ENCODE data around the gene PLSCR1.

PLSCR1 gene

GRCh38 chr3:146581080-146581601 lies 36.7 kb upstream of the PLSCR1 start:
- ChIA-PET CTCF (interaction anchor here (0.9 to 1.9 kb wide), 4 partner anchors 10 to 516 kb away, joined by 3 to 5 read pairs (median 4); no protein-coding TSS in a partner anchor), POLR2A (no interaction called here)
- DNase-seq, result no peak
- H3K4me3 ChIP-seq (ENCODE audit: control insufficient read depth in 1 of 7, extremely low read depth in 1 of 7, insufficient read depth in 4 of 7, low read depth in 2 of 7, low read length in 6 of 7), result no peak overlapping the region
- H3K36me3 ChIP-seq (ENCODE audit: control insufficient read depth in 4 of 4, insufficient read depth in 4 of 4, low read length in 3 of 4), result no peaks in the 10 kb centered on the region
- peaks cover 0 to 7% (median 2%) of the 10 kb centered on the region in 5 experiments for H3K9me3 ChIP-seq (ENCODE audit: control extremely low read depth in 1 of 5, control insufficient read depth in 4 of 5, insufficient read depth in 2 of 5, low read depth in 1 of 5, low read length in 4 of 5)
- WGBS (ENCODE audit: insufficient coverage), result no CpG with 5 or more reads among the region's 1 CpG
- no peaks in the 10 kb centered on the region for H3K27me3 ChIP-seq (replicated peaks in 2 of 5; ENCODE audit: control insufficient read depth in 4 of 5, insufficient read depth in 5 of 5, low read length in 4 of 5)
- no peak overlapping the region for H3K27ac ChIP-seq (ENCODE audit: insufficient read depth in 1 of 2, low read depth in 1 of 2, low read length in 2 of 2, poor library complexity in 1 of 2, severe bottlenecking in 2 of 2)
- no peaks in the 10 kb centered on the region for H3K4me1 ChIP-seq (ENCODE audit: control extremely low read depth in 1 of 4, control insufficient read depth in 4 of 4, insufficient read depth in 4 of 4, low read length in 3 of 4)

DNA sequence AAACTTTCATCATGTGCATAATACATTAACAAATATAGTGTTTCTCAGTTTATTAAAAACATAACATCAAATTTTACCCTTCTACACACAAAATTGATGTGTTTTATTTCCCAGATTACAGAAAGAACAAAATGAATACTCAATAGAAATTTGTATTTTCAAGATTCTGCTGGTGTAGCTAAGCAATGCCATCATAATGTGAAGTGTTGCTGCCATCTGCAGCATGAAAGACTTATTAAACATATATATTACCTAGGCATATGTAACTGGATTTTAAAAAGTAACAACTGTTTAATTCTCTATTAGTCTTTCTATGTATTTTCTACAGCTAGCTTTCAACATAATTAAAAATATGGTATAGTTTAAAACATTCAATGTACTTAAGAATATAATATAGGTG lies 33.3 kb upstream of the PLSCR1 start:
- Histone ChIP-seq H3K36me3 (ENCODE audit: control insufficient read depth in 4 of 4, insufficient read depth in 4 of 4, low read length in 3 of 4) (no peaks in the 10 kb centered on the region), H3K4me3 (ENCODE audit: control insufficient read depth in 1 of 7, extremely low read depth in 1 of 7, insufficient read depth in 4 of 7, low read depth in 2 of 7, low read length in 6 of 7) (no peak overlapping the region), H3K4me1 (ENCODE audit: control extremely low read depth in 1 of 4, control insufficient read depth in 4 of 4, insufficient read depth in 4 of 4, low read length in 3 of 4) (no peaks in the 10 kb centered on the region), H3K27ac (ENCODE audit: insufficient read depth in 1 of 2, low read depth in 1 of 2, low read length in 2 of 2, poor library complexity in 1 of 2, severe bottlenecking in 2 of 2) (no peak overlapping the region), H3K27me3 (replicated peaks in 2 of 5; ENCODE audit: control insufficient read depth in 4 of 5, insufficient read depth in 5 of 5, low read length in 4 of 5) (no peaks in the 10 kb centered on the region), H3K9me3 (ENCODE audit: control extremely low read depth in 1 of 5, control insufficient read depth in 4 of 5, insufficient read depth in 2 of 5, low read depth in 1 of 5, low read length in 4 of 5) (peaks cover 0 to 4% (median 0%) of the 10 kb centered on the region in 5 experiments)
- CTCF ChIA-PET, result interaction anchor here (0.5 to 2.1 kb wide), 16 partner anchors 9 to 517 kb away, joined by 3 to 14 read pairs (median 4); partner anchors contain the start of gene PLSCR1
- POLR2A ChIA-PET, result no interaction called here
- peak; percentile 54 to 83 (median 77) for DNase-seq

DNA sequence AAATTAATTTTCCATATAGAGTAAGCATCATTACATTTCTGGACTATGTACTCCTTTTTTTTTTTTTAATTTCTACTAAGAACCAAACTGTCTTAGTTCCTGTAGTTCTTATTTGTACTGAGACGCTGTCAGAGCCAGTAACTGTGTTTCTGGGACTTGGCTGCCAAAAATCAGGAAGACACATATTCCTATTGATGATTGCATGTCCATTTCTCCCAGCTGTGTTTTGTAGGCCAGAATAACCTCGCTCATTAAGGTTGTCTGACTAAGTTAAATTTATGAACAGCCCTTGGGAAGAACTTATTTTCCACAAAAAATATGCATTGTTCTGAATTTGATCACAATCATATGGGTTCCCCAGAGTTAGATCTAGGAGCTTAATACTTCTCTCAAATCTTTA lies 31.2 kb upstream of the PLSCR1 start:
- Histone ChIP-seq H3K4me1 (ENCODE audit: control extremely low read depth in 1 of 4, control insufficient read depth in 4 of 4, insufficient read depth in 4 of 4, low read length in 3 of 4) (no peaks in the 10 kb centered on the region), H3K4me3 (ENCODE audit: control insufficient read depth in 1 of 7, extremely low read depth in 1 of 7, insufficient read depth in 4 of 7, low read depth in 2 of 7, low read length in 6 of 7) (no peak overlapping the region), H3K27ac (ENCODE audit: insufficient read depth in 1 of 2, low read depth in 1 of 2, low read length in 2 of 2, poor library complexity in 1 of 2, severe bottlenecking in 2 of 2) (no peak overlapping the region), H3K36me3 (ENCODE audit: control insufficient read depth in 4 of 4, insufficient read depth in 4 of 4, low read length in 3 of 4) (no peaks in the 10 kb centered on the region), H3K9me3 (ENCODE audit: control extremely low read depth in 1 of 5, control insufficient read depth in 4 of 5, insufficient read depth in 2 of 5, low read depth in 1 of 5, low read length in 4 of 5) (no peaks in the 10 kb centered on the region), H3K27me3 (replicated peaks in 2 of 5; ENCODE audit: control insufficient read depth in 4 of 5, insufficient read depth in 5 of 5, low read length in 4 of 5) (no peaks in the 10 kb centered on the region)
- no peak for DNase-seq
- CTCF ChIA-PET, result interaction anchor here (0.8 to 1.1 kb wide), 3 partner anchors 14 to 390 kb away, joined by 3 to 4 read pairs (median 3); no protein-coding TSS in a partner anchor
- POLR2A ChIA-PET, result interaction anchor here (0.8 kb wide), 1 partner anchor 382 kb away, joined by 3 read pairs; no protein-coding TSS in a partner anchor
- 100% methylated on average over 1 of the region's 2 CpGs for WGBS (ENCODE audit: insufficient coverage)

GRCh38 chr3:146574173-146574572 lies 29.8 kb upstream of the PLSCR1 start:
- no peaks in the 10 kb centered on the region for H3K4me1 ChIP-seq (ENCODE audit: control extremely low read depth in 1 of 4, control insufficient read depth in 4 of 4, insufficient read depth in 4 of 4, low read length in 3 of 4)
- no peak overlapping the region for H3K27ac ChIP-seq (ENCODE audit: insufficient read depth in 1 of 2, low read depth in 1 of 2, low read length in 2 of 2, poor library complexity in 1 of 2, severe bottlenecking in 2 of 2)
- ChIA-PET POLR2A (no interaction called here), CTCF (interaction anchor here (1.1 kb wide), 1 partner anchor 417 kb away, joined by 3 read pairs; no protein-coding TSS in a partner anchor)
- H3K9me3 ChIP-seq (ENCODE audit: control extremely low read depth in 1 of 5, control insufficient read depth in 4 of 5, insufficient read depth in 2 of 5, low read depth in 1 of 5, low read length in 4 of 5), result no peaks in the 10 kb centered on the region
- H3K27me3 ChIP-seq (replicated peaks in 2 of 5; ENCODE audit: control insufficient read depth in 4 of 5, insufficient read depth in 5 of 5, low read length in 4 of 5), result no peaks in the 10 kb centered on the region
- no CpG with 5 or more reads among the region's 1 CpG for WGBS (ENCODE audit: insufficient coverage)
- H3K36me3 ChIP-seq (ENCODE audit: control insufficient read depth in 4 of 4, insufficient read depth in 4 of 4, low read length in 3 of 4), result no peaks in the 10 kb centered on the region
- no peak for DNase-seq
- no peak overlapping the region for H3K4me3 ChIP-seq (ENCODE audit: control insufficient read depth in 1 of 7, extremely low read depth in 1 of 7, insufficient read depth in 4 of 7, low read depth in 2 of 7, low read length in 6 of 7)

DNA sequence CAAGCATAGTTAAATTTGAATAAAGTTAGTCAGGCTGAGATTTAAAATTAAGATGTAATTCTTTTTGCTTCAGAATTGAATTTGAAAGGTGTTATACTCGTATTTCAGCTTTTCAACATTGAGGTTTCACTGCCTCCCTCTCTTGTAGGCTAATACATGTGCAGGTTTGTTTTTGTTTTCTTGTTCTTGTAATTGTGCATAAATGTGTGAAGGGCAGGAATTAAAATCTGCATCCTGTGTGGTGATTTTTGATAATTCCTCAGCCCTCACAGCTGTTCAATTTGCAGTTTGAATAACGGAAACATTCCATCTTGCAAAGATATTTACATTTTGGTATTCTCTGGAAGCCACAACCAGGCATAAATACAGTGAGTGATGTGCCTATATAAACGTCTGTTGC lies 24.9 kb upstream of the PLSCR1 start:
- no peaks in the 10 kb centered on the region for H3K4me1 ChIP-seq (ENCODE audit: control extremely low read depth in 1 of 4, control insufficient read depth in 4 of 4, insufficient read depth in 4 of 4, low read length in 3 of 4)
- 100% methylated on average over 2 of the region's 3 CpGs for WGBS (ENCODE audit: insufficient coverage)
- no peak overlapping the region for H3K4me3 ChIP-seq (ENCODE audit: control insufficient read depth in 1 of 7, extremely low read depth in 1 of 7, insufficient read depth in 4 of 7, low read depth in 2 of 7, low read length in 6 of 7)
- CTCF ChIA-PET, result interaction anchor here (1.6 kb wide), 1 partner anchor 8 kb away, joined by 5 read pairs; no protein-coding TSS in a partner anchor
- no peaks in the 10 kb centered on the region for H3K36me3 ChIP-seq (ENCODE audit: control insufficient read depth in 4 of 4, insufficient read depth in 4 of 4, low read length in 3 of 4)
- H3K27ac ChIP-seq (ENCODE audit: insufficient read depth in 1 of 2, low read depth in 1 of 2, low read length in 2 of 2, poor library complexity in 1 of 2, severe bottlenecking in 2 of 2), result no peak overlapping the region
- POLR2A ChIA-PET, result no interaction called here
- no peak for DNase-seq
- no peaks in the 10 kb centered on the region for H3K27me3 ChIP-seq (replicated peaks in 2 of 5; ENCODE audit: control insufficient read depth in 4 of 5, insufficient read depth in 5 of 5, low read length in 4 of 5)
- no peaks in the 10 kb centered on the region for H3K9me3 ChIP-seq (ENCODE audit: control extremely low read depth in 1 of 5, control insufficient read depth in 4 of 5, insufficient read depth in 2 of 5, low read depth in 1 of 5, low read length in 4 of 5)

DNA sequence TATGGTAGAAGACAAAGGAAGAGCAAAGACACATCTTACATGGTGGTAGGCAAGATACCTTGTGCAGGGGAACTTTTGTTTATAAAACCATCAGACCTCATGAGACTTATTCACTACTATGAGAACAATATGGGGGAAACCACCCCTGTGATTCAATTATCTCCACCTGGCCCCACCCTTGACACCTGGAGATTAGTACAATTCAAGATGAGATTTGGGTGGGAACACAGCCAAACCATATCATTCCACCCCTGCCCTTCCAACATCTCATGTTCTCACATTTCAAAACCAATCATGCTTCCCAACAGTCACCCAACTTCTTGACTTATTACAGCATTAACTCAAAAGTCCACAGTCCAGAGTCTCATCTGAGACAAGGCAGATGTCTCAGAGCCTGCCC lies 21.7 kb upstream of the PLSCR1 start:
- DNase-seq, result no peak
- no peaks in the 10 kb centered on the region for H3K27me3 ChIP-seq (replicated peaks in 2 of 5; ENCODE audit: control insufficient read depth in 4 of 5, insufficient read depth in 5 of 5, low read length in 4 of 5)
- POLR2A ChIA-PET, result no interaction called here
- no peaks in the 10 kb centered on the region for H3K9me3 ChIP-seq (ENCODE audit: control extremely low read depth in 1 of 5, control insufficient read depth in 4 of 5, insufficient read depth in 2 of 5, low read depth in 1 of 5, low read length in 4 of 5)
- H3K27ac ChIP-seq (ENCODE audit: insufficient read depth in 1 of 2, low read depth in 1 of 2, low read length in 2 of 2, poor library complexity in 1 of 2, severe bottlenecking in 2 of 2), result no peak overlapping the region
- no peaks in the 10 kb centered on the region for H3K4me1 ChIP-seq (ENCODE audit: control extremely low read depth in 1 of 4, control insufficient read depth in 4 of 4, insufficient read depth in 4 of 4, low read length in 3 of 4)
- H3K36me3 ChIP-seq (ENCODE audit: control insufficient read depth in 4 of 4, insufficient read depth in 4 of 4, low read length in 3 of 4), result no peaks in the 10 kb centered on the region
- CTCF ChIA-PET, result no interaction called here
- no peak overlapping the region for H3K4me3 ChIP-seq (ENCODE audit: control insufficient read depth in 1 of 7, extremely low read depth in 1 of 7, insufficient read depth in 4 of 7, low read depth in 2 of 7, low read length in 6 of 7)

DNA sequence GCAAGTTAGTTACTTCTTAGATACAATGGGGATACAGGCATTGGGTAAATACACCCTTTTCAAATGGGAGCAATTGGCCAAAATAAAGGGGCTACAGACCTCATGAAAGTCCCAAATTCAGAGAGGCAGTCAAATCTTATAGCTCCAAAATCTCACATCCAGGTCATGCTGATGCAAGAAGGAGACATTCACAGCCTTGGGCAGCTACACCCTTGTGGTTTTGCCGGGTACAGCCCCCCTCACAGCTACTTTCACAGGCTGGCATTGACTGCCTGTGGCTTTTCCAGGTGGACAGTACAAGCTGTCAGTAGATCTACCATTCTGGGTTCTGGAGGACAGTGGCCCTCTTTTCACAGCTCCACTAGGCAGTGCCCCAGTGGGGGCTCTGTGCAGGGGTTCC lies 17.5 kb upstream of the PLSCR1 start:
- DNase-seq, result no peak
- CTCF ChIA-PET, result interaction anchor here (1.2 kb wide), 1 partner anchor 22 kb away, joined by 3 read pairs; no protein-coding TSS in a partner anchor
- no peak overlapping the region for H3K4me3 ChIP-seq (ENCODE audit: control insufficient read depth in 1 of 7, extremely low read depth in 1 of 7, insufficient read depth in 4 of 7, low read depth in 2 of 7, low read length in 6 of 7)
- 71% methylated on average over 1 of the region's 1 CpG for WGBS (ENCODE audit: insufficient coverage)
- H3K4me1 ChIP-seq (ENCODE audit: control extremely low read depth in 1 of 4, control insufficient read depth in 4 of 4, insufficient read depth in 4 of 4, low read length in 3 of 4), result peaks cover 0 to 15% (median 0%) of the 10 kb centered on the region in 4 experiments
- no peaks in the 10 kb centered on the region for H3K36me3 ChIP-seq (ENCODE audit: control insufficient read depth in 4 of 4, insufficient read depth in 4 of 4, low read length in 3 of 4)
- no peak overlapping the region for H3K27ac ChIP-seq (ENCODE audit: insufficient read depth in 1 of 2, low read depth in 1 of 2, low read length in 2 of 2, poor library complexity in 1 of 2, severe bottlenecking in 2 of 2)
- H3K9me3 ChIP-seq (ENCODE audit: control extremely low read depth in 1 of 5, control insufficient read depth in 4 of 5, insufficient read depth in 2 of 5, low read depth in 1 of 5, low read length in 4 of 5), result no peaks in the 10 kb centered on the region
- no peaks in the 10 kb centered on the region for H3K27me3 ChIP-seq (replicated peaks in 2 of 5; ENCODE audit: control insufficient read depth in 4 of 5, insufficient read depth in 5 of 5, low read length in 4 of 5)
- POLR2A ChIA-PET, result no interaction called here
